IMR-90 (cell line): ENCODE results near the gene ARAP2.

Source experiments
- BHLHE40 ChIP-seq: fragments of 150-350 bp; IDR thresholded peaks from 2 replicates; pipeline ENCODE4 v1.6.1; 2016; ENCODE audit warnings: mild to moderate bottlenecking, low read depth, low read length
- CEBPB ChIP-seq: IDR thresholded peaks from 2 replicates; pipeline ENCODE4 v1.6.1; 2012; ENCODE audit warnings: low read depth, low read length, improper control_type of control experiment
- FOS ChIP-seq: fragments of 150-350 bp; IDR thresholded peaks from 2 replicates; pipeline ENCODE4 v1.6.1; 2016; ENCODE audit warnings: low read depth, low read length
- MAZ ChIP-seq: IDR thresholded peaks from 2 replicates; pipeline ENCODE4 v1.6.1; 2012; ENCODE audit warnings: low read depth, mild to moderate bottlenecking, low read length, improper control_type of control experiment, moderate library complexity, borderline replicate concordance
- MXI1 ChIP-seq: IDR thresholded peaks from 2 replicates; pipeline ENCODE4 v1.6.1; 2012; ENCODE audit warnings: low read depth, mild to moderate bottlenecking, low read length, moderate library complexity, borderline replicate concordance
- NFE2L2 ChIP-seq: fragments of 150-350 bp; IDR thresholded peaks from 2 replicates; pipeline ENCODE4 v1.6.1; 2016; ENCODE audit warnings: low read depth, mild to moderate bottlenecking, low read length
- POLR2A ChIP-seq: IDR thresholded peaks from 2 replicates; pipeline ENCODE4 v1.6.1; 2012; ENCODE audit warnings: mild to moderate bottlenecking, low read depth, low read length
- RAD21 ChIP-seq: IDR thresholded peaks from 2 replicates; pipeline ENCODE4 v1.6.1; 2012; ENCODE audit warnings: low read length, improper control_type of control experiment
- RFX5 ChIP-seq: IDR thresholded peaks from 2 replicates; pipeline ENCODE4 v1.8.0; 2012; ENCODE audit warnings: low read depth, mild to moderate bottlenecking, low read length, moderate library complexity
- SMC3 ChIP-seq: fragments of 150-350 bp; IDR thresholded peaks from 2 replicates; pipeline ENCODE4 v1.6.1; 2016; ENCODE audit warnings: low read depth, mild to moderate bottlenecking, antibody characterized with exemption, low read length, moderate library complexity
- TF ChIP-seq, protein P1 (sequence below): conservative IDR thresholded peaks from 2 replicates; pipeline ENCODE4 v1.5.1; 2012; ENCODE audit warnings: mild to moderate bottlenecking, low read depth, low read length, improper control_type of control experiment
- TF ChIP-seq, protein P2 (sequence below): fragments of 150-350 bp; IDR thresholded peaks from 2 replicates; pipeline ENCODE4 v1.6.1; 2016; ENCODE audit warnings: low read depth, mild to moderate bottlenecking, low read length, moderate library complexity, borderline replicate concordance
- TF ChIP-seq, protein P3 (sequence below): fragments of 150-350 bp; IDR thresholded peaks from 2 replicates; pipeline ENCODE4 v1.6.1; 2017; ENCODE audit warnings: mild to moderate bottlenecking, antibody characterized with exemption, low read length, low read depth

DNA sequence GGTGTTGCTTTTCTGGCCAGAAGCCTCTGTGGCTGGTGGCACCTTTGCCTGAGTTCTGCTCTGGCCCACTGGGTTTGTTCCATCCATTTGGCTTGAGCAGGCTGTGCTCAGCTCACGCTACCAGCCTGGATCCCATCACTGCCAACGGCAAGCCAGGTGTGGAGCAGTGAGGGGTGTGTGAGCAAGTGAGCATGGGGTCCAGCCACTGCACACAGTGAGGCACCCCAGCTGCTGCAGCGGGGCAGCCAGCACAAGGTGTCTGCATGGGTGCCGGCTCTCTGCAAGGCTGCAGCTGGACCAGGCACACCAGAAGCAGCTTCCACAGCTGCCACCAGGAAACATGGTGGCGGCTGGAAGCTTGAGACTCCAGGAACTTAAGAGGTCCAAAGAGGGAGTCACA, 46.8 kb downstream of the ARAP2 start:
- TF ChIP-seq, protein P1, sequence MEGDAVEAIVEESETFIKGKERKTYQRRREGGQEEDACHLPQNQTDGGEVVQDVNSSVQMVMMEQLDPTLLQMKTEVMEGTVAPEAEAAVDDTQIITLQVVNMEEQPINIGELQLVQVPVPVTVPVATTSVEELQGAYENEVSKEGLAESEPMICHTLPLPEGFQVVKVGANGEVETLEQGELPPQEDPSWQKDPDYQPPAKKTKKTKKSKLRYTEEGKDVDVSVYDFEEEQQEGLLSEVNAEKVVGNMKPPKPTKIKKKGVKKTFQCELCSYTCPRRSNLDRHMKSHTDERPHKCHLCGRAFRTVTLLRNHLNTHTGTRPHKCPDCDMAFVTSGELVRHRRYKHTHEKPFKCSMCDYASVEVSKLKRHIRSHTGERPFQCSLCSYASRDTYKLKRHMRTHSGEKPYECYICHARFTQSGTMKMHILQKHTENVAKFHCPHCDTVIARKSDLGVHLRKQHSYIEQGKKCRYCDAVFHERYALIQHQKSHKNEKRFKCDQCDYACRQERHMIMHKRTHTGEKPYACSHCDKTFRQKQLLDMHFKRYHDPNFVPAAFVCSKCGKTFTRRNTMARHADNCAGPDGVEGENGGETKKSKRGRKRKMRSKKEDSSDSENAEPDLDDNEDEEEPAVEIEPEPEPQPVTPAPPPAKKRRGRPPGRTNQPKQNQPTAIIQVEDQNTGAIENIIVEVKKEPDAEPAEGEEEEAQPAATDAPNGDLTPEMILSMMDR = no peak
- no peak for TF ChIP-seq MXI1
- TF ChIP-seq CEBPB = no peak
- no peak for TF ChIP-seq RFX5
- TF ChIP-seq RAD21 = no peak
- TF ChIP-seq, protein P2, sequence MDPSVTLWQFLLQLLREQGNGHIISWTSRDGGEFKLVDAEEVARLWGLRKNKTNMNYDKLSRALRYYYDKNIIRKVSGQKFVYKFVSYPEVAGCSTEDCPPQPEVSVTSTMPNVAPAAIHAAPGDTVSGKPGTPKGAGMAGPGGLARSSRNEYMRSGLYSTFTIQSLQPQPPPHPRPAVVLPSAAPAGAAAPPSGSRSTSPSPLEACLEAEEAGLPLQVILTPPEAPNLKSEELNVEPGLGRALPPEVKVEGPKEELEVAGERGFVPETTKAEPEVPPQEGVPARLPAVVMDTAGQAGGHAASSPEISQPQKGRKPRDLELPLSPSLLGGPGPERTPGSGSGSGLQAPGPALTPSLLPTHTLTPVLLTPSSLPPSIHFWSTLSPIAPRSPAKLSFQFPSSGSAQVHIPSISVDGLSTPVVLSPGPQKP = no peak
- TF ChIP-seq POLR2A = no peak
- TF ChIP-seq, protein P3, sequence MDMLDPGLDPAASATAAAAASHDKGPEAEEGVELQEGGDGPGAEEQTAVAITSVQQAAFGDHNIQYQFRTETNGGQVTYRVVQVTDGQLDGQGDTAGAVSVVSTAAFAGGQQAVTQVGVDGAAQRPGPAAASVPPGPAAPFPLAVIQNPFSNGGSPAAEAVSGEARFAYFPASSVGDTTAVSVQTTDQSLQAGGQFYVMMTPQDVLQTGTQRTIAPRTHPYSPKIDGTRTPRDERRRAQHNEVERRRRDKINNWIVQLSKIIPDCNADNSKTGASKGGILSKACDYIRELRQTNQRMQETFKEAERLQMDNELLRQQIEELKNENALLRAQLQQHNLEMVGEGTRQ = no peak
- TF ChIP-seq SMC3 = no peak
- no peak for TF ChIP-seq NFE2L2
- no peak for TF ChIP-seq BHLHE40
- no peak for TF ChIP-seq FOS
- TF ChIP-seq MAZ = no peak
